Stimulated activated CD8-positive, alpha-beta memory T cell treated with anti-CD3 and anti-CD28 coated beads, Interleukin-7, amount 100 ng/mL, for 24 hours (primary cell): ENCODE results near the gene SLC39A11.

Experiments
- DNase-seq: peaks from one replicate; pipeline ENCODE4 v3.0.0-alpha.2; 2020; ENCODE audit warnings: low read depth

Gene SLC39A11

DNA sequence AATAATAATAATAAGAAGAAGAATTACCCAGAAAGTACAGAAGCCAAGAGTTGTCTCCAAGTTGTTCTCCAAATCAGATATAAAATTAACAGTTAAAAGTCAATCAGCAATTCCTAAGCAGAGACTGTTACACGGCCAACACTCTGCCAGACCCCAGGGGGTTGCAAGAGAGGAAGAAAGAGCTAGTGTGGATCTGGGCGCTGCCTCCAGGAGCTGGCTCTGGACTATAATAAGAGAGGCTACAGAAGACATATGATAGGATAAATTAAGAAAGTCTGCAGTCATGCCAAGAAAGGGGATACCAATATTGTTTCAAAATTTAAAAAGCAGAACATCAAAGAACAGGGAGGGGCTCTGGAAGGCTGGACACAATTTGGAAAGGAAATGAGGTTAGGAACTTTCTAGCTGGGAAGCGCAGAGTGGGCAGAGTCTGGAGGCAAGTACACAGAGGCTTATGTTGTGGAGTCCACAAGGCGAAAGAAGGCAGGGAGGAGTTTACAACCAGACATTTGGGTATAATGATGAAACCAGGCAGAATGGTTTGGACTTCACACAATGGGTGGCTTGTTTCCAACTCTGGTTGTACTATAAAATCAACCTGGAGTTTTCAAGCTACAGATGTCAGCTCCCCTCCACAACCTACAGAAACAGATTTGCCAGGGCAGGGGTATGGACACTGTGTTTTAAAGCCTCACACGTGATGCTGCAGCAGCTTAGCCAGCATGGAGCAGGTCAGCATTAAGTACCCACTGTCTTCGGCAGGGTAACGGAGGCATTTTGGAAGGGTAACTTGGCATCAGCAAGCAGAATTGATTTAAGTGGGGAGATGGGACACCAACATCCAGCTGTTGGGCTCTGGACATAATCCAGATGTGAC lies 49.4 kb downstream of the SLC39A11 start:
- no peak for DNase-seq

GRCh38 chr17:73042225-73042624 lies 50.3 kb downstream of the SLC39A11 start:
- no peak for DNase-seq

DNA sequence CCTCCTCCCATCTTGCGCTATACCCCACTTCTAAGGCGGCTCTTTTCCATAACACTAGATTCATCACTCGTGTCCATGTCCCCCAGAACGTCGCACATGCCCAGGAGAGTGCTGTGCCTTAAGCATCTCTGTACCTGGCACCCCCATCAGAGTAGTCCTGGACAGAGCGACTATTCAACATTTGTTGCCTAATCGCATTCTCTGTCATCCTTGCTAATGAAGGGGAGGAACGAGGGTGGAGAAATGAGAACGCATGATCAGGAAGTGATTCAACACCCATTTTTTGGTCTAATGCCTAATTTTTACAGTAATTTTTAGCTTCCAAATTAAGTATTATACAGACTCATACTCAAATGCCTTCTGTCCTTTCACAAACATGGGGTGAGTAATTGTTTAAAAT lies 53.2 kb downstream of the SLC39A11 start:
- no peak for DNase-seq

DNA sequence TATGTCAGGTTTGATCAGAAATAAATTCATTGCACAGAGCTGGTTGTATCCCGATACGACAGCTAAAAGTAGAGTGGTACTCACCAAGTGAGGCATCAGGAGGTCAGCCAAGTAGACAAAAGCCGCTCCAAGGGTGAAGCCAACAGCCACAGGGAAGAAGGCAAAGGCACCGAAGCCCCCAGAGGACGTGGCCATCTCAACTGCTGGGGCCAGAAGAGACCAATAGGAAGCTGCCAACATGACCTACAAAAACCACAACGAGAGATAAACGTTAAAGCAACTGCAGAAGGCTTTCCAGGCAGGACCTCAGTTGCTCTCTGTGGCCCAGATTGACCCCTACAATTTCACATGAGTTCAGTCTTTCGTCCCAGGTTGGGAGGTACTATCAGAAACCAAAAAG lies 61.0 kb downstream of the SLC39A11 start:
- no peak for DNase-seq

- DNase-seq, result no peak
Measured at GRCh38 chr17:73030995-73031394, 61.5 kb downstream of the SLC39A11 start.

- no peak for DNase-seq
Measured at GRCh38 chr17:73030501-73030921, 62.0 kb downstream of the SLC39A11 start.

DNA sequence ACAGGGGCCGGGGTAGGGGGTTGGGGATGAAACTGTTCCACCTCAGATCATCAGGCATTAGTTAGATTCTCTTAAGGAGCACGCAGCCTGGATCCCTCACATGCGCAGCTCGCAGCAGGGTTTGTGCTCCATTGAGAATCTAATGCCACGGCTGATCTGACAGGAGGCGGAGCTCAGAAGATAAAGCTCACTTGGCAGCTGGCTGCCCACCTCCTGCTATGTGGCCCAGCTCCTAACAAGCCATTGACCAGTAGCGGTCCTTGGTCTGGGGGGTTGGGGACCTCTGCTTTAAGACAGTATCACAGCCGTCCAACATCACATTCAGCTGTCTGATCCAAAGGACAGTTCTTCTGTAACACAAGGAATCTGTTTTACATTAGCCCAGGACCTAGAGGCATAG lies 62.5 kb downstream of the SLC39A11 start:
- no peak for DNase-seq

DNA sequence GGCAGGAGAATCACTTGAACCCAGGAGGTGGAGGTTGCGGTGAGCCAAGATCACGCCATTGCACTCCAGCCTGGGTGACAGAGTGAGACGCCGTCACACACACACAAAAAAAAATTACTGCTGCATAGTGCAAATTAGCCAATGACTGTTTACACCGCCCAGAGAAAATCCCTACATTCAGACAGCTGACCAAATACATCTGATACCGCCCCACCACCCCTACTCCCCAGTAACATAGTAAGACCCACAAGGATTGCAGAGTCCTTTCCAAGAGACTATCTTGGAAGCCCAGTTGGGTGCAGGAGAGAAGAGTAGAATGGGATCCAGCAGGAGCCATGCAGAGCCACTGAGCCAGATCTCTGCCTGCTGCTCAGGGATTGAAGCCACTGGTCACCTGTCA lies 63.5 kb downstream of the SLC39A11 start:
- no peak for DNase-seq

GRCh38 chr17:73028299-73028755 lies 64.2 kb downstream of the SLC39A11 start:
- DNase-seq, result no peak

DNA sequence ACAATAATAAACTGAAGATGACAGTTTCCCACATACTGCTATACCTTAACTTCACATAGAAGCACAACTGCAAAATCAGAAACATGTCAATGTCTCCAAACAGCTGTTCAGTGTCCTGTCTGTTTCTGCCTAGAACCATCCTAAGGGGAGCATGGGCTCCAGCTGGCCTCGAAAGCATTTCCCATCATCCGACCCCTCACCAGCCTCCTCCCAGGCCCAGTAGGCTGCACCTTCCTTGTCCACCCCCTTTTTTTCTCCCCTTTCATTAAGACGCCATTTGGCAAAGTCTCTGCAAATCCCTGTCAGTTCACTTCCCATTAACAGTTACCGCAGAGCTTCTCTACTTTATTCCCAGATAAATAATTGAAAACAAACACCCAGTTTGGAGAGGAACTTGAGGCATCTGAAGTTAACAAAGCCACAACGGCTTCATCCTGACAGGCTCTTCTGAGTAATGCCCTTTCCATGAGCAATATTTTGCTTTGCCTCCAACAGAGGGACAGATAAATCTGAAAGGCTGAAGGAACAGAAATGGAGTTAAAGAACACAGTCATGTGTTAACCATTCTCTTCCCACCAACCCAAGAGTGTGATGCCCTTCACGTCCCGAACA lies 65.3 kb downstream of the SLC39A11 start:
- no peak for DNase-seq

GRCh38 chr17:73025041-73025560 lies 67.4 kb downstream of the SLC39A11 start:
- DNase-seq, result no peak

DNA sequence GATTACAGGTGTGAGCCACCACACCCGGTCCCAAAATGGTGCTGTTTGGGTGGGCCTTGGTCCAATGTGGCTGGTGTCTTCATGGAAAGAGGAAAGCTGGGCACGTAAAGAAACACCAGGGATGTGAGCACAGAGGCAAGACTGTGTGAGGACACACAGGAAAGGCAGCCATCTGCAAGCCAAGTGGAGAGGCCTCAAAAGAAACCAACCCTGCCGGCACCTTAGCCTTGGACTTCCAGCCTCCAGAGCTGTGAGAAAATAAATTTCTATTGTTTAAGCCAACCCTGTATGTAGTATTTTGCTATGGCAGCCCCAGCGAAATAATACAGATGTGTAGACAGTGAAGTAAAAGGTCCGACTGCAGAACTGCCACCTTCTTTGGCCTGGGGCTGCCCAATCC lies 68.7 kb downstream of the SLC39A11 start:
- no peak for DNase-seq

DNA sequence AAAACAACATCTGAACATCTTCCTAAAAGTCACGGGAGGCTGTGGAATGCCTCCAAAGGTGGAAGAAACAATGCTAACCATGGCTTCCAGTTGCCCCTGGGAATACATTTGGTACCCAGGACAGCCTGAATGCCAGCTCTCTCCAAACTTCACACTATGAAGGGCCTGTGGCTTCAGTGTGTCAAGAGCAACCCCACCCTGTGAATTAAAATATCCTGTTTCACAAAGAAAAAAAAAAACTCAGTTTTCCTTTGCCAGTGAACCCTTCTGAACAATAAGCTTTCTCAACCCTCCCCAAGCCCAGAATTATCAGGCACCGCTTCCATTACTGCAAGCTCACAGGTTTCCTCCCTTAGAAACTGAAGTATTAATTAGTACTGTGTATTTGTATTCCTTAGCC lies 69.8 kb downstream of the SLC39A11 start:
- DNase-seq, result no peak

DNA sequence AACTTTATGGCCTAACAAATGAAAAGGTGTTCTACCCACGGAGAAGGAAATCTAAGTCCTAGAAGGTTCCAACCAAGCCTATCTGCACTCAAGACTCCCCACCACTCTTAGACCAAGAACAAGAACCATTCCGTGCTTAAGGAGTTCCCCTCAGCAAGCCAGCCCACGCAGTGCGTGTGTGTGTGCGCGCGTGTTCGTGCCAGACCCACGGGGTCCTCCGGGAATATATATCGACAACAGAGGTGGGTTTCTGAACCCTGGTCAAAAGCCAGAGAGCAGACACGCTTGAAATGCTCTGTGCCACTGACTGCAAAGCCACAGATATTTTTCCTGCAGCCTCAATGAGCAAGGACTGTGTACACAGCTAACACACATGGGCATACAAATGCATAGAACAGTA lies 70.7 kb downstream of the SLC39A11 start:
- DNase-seq, result no peak

DNA sequence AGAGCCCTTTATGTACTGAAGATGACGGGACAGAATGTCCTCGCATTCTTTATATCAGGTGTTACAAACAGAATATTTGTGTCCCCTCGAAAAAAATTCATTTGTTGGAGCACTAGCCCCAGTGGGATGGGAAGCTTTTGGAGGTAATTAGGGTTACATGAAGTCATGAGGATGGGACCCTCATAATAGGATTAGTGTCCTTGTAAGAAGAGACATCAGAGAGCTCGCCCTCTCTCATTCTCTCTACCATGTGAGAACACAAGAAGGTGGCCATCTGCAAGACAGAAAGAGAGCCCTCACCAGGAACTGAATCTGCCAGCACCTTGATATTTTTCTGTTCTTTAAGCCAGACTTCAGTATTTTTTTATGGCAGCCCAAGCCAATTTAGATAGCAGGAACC lies 72.4 kb downstream of the SLC39A11 start:
- DNase-seq, result no peak

DNA sequence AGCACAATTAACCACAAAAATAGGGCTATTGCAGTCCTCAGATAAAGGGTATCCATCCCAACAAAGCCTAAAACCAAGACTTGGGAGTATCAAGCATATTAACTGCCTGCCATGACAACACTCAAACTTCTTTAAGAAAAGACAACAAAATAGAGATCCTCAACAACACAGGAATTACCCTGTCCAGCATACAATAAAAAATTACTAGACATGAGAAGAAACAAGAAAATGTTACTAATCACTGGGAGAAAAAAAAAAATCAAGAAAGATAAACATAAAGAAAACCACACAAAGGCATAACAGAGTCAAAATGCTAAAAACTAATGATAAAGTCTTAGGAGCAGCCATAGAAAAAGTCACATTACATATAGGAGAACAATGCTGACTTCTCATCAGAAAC lies 73.9 kb downstream of the SLC39A11 start:
- no peak for DNase-seq

- DNase-seq, result no peak
Measured at GRCh38 chr17:73017658-73018057, 74.8 kb downstream of the SLC39A11 start.

GRCh38 chr17:73015722-73016276 lies 76.7 kb downstream of the SLC39A11 start:
- no peak for DNase-seq

DNA sequence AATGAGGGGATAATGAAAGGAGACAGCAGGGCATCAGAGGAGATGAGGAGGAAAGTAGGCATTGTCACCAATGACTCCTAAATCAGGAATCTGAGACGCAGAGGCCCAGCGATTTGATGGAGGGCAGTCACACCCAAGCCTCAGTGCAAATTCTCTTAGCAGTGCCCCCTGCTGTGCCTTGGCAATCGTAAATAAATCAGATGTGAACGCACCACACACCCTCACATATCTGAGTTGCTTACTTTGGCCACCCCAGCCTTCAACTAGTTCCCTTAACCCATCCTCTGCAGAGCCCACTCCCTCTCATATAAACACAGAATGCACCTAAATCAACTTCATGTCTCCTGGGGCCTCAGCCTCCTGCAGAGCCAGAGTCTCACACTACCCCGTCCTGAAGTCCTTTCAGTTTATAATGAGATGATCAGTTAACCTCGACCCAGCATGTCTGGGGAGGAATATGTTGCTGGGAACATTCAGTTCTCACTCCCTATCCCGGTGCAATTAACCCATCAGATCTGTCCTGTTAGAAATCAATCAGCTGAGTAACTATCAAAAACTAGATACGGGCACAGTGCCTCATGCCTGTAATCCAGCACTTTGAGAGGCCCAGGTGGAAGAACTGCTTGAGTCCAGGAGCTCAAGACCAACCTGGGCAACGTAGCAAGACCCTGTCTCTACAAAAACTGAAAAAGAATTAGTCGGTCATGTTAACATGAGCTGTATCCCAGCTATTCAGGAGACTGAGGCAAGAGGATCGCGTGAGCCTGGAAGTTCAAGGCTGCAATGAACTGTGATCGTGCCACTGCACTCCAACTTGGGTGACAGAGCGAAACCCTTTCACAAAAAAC lies 78.4 kb downstream of the SLC39A11 start:
- no peak for DNase-seq

DNA sequence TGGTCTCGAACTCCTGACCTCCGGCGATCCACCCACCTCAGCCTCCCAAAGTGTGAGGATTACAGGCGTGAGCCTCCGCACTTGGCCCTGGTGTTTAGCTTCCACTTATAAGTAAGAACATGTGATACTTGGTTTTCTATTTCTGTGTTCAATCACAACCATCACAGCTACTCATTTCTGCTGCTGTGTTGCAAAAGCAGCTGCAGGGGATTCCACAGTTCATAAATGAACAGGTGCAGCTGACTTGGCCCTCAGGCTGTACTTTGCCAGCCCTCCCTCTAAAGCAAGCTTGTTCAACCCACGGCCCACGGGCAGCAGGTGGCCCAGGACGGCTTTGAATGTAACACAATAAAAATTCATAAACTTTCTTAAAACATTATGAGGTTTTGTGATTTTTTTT lies 79.2 kb downstream of the SLC39A11 start:
- DNase-seq, result no peak

- no peak for DNase-seq
Measured at GRCh38 chr17:73011016-73011486, 81.4 kb downstream of the SLC39A11 start.

DNA sequence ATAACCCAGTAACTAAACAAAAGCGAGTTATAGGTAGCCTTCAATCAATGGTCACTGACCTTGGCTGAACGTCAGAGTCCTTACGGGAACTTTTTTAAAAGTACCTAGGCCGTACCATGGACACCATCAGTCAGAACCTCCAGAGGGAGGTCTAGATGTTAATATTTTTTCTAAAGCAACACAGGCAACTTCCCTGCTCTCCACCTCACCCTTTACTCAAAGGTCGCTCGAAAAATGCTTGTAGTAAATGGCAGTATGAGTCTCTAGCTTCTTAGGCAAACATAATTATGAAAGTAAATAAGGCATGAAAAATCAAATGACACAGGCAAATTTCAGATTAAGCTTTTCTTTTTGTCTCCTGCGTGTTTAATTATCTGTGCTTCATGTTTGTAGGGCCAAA lies 82.1 kb downstream of the SLC39A11 start:
- no peak for DNase-seq
